ENCODE measurements around the gene BRSK1. TPM values are rescaled to one million over a fixed set of nuclear protein-coding genes. Genes with fewer than 3 reads are reported as not detected.

Gene BRSK1
- total and polyA plus RNA-seq, 2 of the 8 experiments (the other 6 are each of a cell fraction or from before 2014, with no cell fraction given), result 27.6 to 32.7 TPM

GRCh38 chr19:55285229-55285890 is 1.6 kb downstream of the BRSK1 start:
- ChIA-PET POLR2A (ENCODE audit: partially characterized antibody) (interaction anchor here (0.5 to 1.1 kb wide), 4 partner anchors 74 to 339 kb away, joined by 3 read pairs; partner anchors contain the start of genes UBE2S and ZNF784), CTCF (ENCODE audit: partially characterized antibody) (interaction anchor here (0.8 to 0.9 kb wide), 2 partner anchors 16 to 25 kb away, joined by 3 to 5 read pairs; no protein-coding TSS in a partner anchor)
- H2AFZ ChIP-seq (ENCODE audit: low read length), result no peak overlapping the region
- no peaks in the 10 kb centered on the region for H3K27me3 ChIP-seq (replicated peaks in 1 of 4; ENCODE audit: control insufficient read depth in 3 of 4, extremely low read depth in 1 of 4, insufficient read depth in 3 of 4, low read length in 3 of 4)
- no peak overlapping the region for H3K23ac ChIP-seq (ENCODE audit: insufficient read length)
- H3K4me2 ChIP-seq (ENCODE audit: insufficient read depth in 1 of 2, low read depth in 2 of 2, low read length in 2 of 2), result peak overlapping the region; percentile 62 to 64
- H2AK5ac ChIP-seq (ENCODE audit: low read depth, low read length), result no peak overlapping the region
- no peak overlapping the region for H2BK15ac ChIP-seq (ENCODE audit: low read length)
- H3K79me1 ChIP-seq (ENCODE audit: low read depth, low read length), result peaks cover 11% of the 10 kb centered on the region; the same call in 1 of the 2 replicates
- no peak overlapping the region for H3K56ac ChIP-seq (replicated peaks; ENCODE audit: insufficient read length, low read depth, low read length)
- H3K4me3 ChIP-seq (ENCODE audit: extremely low read depth in 1 of 4, insufficient read depth in 2 of 4, low read depth in 3 of 4, low read length in 4 of 4), result peak overlapping the region in 2 of 4 experiments; percentile 54 to 69; a peak in 4 of 8 replicates
- DNase-seq (ENCODE audit: low read depth in 1 of 2, low spot score in 2 of 2) (no peak), FAIRE-seq (no peak)
- peaks cover 0 to 11% of the 10 kb centered on the region in 2 experiments; a peak in 2 of 4 replicates for H3K79me2 ChIP-seq (ENCODE audit: control insufficient read depth in 1 of 2, insufficient read depth in 2 of 2, low read length in 2 of 2)
- no peak overlapping the region for H3K14ac ChIP-seq (ENCODE audit: insufficient read length)
- peaks cover 3 to 13% (median 8%) of the 10 kb centered on the region in 4 experiments for H3K4me1 ChIP-seq (replicated peaks in 1 of 4; ENCODE audit: control insufficient read depth in 3 of 4, insufficient read depth in 4 of 4, low read length in 3 of 4)
- 90% methylated on average over 18 of the region's 18 CpGs; no CpG with 5 or more reads in 1 of the 2 experiments for WGBS, 2 experiments (ENCODE audit: extremely low coverage in 1 of 2, insufficient coverage in 1 of 2, insufficient read length in 1 of 2, insufficient replicate concordance in 2 of 2, low coverage in 1 of 2, low lambda C conversion rate in 2 of 2, missing lambda C conversion rate in 1 of 2)
- H3K23me2 ChIP-seq (ENCODE audit: low read depth, low read length), result peaks cover 5% of the 10 kb centered on the region; the same call in 1 of the 2 replicates
- no peak overlapping the region for H2BK120ac ChIP-seq (replicated peaks; ENCODE audit: low read depth, low read length)
- no peak overlapping the region for H3K4ac ChIP-seq (replicated peaks; ENCODE audit: insufficient read length, low read depth, low read length)
- peak overlapping the region in 1 of 4 experiments; percentile 37; a peak in 3 of 7 replicates for H3K9ac ChIP-seq (replicated peaks in 1 of 4; ENCODE audit: extremely low read depth in 1 of 4, low read depth in 3 of 4, low read length in 3 of 4)
- peaks cover 4 to 20% (median 12%) of the 10 kb centered on the region in 4 experiments; a peak in 6 of 8 replicates for H3K36me3 ChIP-seq (ENCODE audit: control insufficient read depth in 2 of 4, insufficient read depth in 4 of 4, low read length in 3 of 4)
- H4K91ac ChIP-seq (replicated peaks; ENCODE audit: insufficient read length, low read length), result no peak overlapping the region
- H2BK20ac ChIP-seq (ENCODE audit: low read length), result no peak overlapping the region
- no peak overlapping the region for H4K5ac ChIP-seq (ENCODE audit: insufficient read length, low read depth, low read length)
- 0 out of 2 replicates have a peak overlapping the region, but pooled peaks have one; percentile 5 for H2BK5ac ChIP-seq (ENCODE audit: low read depth, low read length)
- no peak overlapping the region for H2BK12ac ChIP-seq (ENCODE audit: low read depth, low read length)
- H4K20me1 ChIP-seq (replicated peaks in 1 of 2; ENCODE audit: control insufficient read depth in 1 of 2, insufficient read depth in 2 of 2, low read length in 2 of 2), result no peaks in the 10 kb centered on the region
- peak overlapping the region; percentile 6; the same call in 1 of the 2 replicates for H4K8ac ChIP-seq (ENCODE audit: extremely low read depth, insufficient read depth, low read length)
- no peak overlapping the region for H3K18ac ChIP-seq (ENCODE audit: extremely low read depth, low read length)
- H3K27ac ChIP-seq (ENCODE audit: low read depth, low read length), result no peak overlapping the region; the same call in 1 of the 2 replicates
- no peaks in the 10 kb centered on the region; a peak in 1 of 4 replicates for H3K9me3 ChIP-seq (ENCODE audit: insufficient read depth in 2 of 2, low read depth in 1 of 2, low read length in 1 of 2)
- TF ChIP-seq SP1 (IDR thresholded peaks at IDR 0.05; ENCODE audit: low read depth, low read length) (no peak), FOSL1 (IDR thresholded peaks at IDR 0.05; ENCODE audit: insufficient read depth, low read depth, low read length) (no peak), GABPA (IDR thresholded peaks at IDR 0.05; ENCODE audit: borderline replicate concordance, insufficient read depth, low read length) (no peak), SIN3A (conservative IDR thresholded peaks at IDR 0.05 in 1 of 2, IDR thresholded peaks at IDR 0.05 in 1 of 2; ENCODE audit: low read depth in 1 of 2, low read length in 2 of 2) (no peak), TCF12 (IDR thresholded peaks at IDR 0.05; ENCODE audit: low read depth, low read length) (no peak), BCL11A (IDR thresholded peaks at IDR 0.05; ENCODE audit: low read depth in 2 of 2, low read length in 2 of 2) (no peak)
- TF ChIP-seq, protein P1, sequence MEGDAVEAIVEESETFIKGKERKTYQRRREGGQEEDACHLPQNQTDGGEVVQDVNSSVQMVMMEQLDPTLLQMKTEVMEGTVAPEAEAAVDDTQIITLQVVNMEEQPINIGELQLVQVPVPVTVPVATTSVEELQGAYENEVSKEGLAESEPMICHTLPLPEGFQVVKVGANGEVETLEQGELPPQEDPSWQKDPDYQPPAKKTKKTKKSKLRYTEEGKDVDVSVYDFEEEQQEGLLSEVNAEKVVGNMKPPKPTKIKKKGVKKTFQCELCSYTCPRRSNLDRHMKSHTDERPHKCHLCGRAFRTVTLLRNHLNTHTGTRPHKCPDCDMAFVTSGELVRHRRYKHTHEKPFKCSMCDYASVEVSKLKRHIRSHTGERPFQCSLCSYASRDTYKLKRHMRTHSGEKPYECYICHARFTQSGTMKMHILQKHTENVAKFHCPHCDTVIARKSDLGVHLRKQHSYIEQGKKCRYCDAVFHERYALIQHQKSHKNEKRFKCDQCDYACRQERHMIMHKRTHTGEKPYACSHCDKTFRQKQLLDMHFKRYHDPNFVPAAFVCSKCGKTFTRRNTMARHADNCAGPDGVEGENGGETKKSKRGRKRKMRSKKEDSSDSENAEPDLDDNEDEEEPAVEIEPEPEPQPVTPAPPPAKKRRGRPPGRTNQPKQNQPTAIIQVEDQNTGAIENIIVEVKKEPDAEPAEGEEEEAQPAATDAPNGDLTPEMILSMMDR (IDR thresholded peaks at IDR 0.05; ENCODE audit: control extremely low read depth in 1 of 3, insufficient read depth in 1 of 3, low read depth in 1 of 3, low read length in 3 of 3), result no peak
- TF ChIP-seq, protein P2, sequence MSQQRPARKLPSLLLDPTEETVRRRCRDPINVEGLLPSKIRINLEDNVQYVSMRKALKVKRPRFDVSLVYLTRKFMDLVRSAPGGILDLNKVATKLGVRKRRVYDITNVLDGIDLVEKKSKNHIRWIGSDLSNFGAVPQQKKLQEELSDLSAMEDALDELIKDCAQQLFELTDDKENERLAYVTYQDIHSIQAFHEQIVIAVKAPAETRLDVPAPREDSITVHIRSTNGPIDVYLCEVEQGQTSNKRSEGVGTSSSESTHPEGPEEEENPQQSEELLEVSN (IDR thresholded peaks at IDR 0.05), result no peak
